Endodermal cell (in vitro differentiated cells): ENCODE data around the gene ARL15. TPM values are rescaled to one million over a fixed set of nuclear protein-coding genes. Genes with fewer than 3 reads are reported as not detected.

ENCODE experiments used
- DNase-seq: peaks from one replicate; pipeline ENCODE4 v3.0.0-alpha.2; 2017
- H3K27ac ChIP-seq: 2 replicates; pipeline ENCODE4 v1.5.1; 2013; ENCODE audit warnings: mild to moderate bottlenecking, low read depth, low read length, moderate library complexity
- H3K27me3 ChIP-seq: 2 replicates; pipeline ENCODE4 v1.6.1; 2013; ENCODE audit warnings: mild to moderate bottlenecking, low read length, moderate library complexity; ENCODE audit not compliant: insufficient read depth, control insufficient read depth, poor library complexity, severe bottlenecking
- H3K36me3 ChIP-seq: 2 replicates; pipeline ENCODE4 v1.7.0; 2013; ENCODE audit warnings: mild to moderate bottlenecking, low read length, moderate library complexity; ENCODE audit not compliant: control insufficient read depth, insufficient read depth
- H3K4me1 ChIP-seq: one replicate; pipeline ENCODE4 v1.7.0; 2013; ENCODE audit warnings: low read length; ENCODE audit not compliant: control insufficient read depth, insufficient read depth
- H3K4me3 ChIP-seq: 2 replicates; pipeline ENCODE4 v1.5.1; 2013; ENCODE audit warnings: mild to moderate bottlenecking, low read length, moderate library complexity
- H3K9ac ChIP-seq: 2 replicates; pipeline ENCODE4 v1.6.1; 2013; ENCODE audit warnings: mild to moderate bottlenecking, low read length, moderate library complexity; ENCODE audit not compliant: poor library complexity, severe bottlenecking; ENCODE audit errors: extremely low read depth
- H3K9me3 ChIP-seq: 2 replicates; pipeline ENCODE4 v1.6.1; 2013; ENCODE audit warnings: mild to moderate bottlenecking, low read length, moderate library complexity; ENCODE audit not compliant: control insufficient read depth
- H3K27ac Mint-ChIP-seq: 2 replicates; pipeline ENCODE4 v1.8.0; 2020; ENCODE audit warnings: mixed read lengths
- H3K27me3 Mint-ChIP-seq: 2 replicates; pipeline ENCODE4 v1.8.0; 2021; ENCODE audit warnings: mild to moderate bottlenecking, mixed read lengths; ENCODE audit not compliant: insufficient read depth
- H3K36me3 Mint-ChIP-seq: 2 replicates; pipeline ENCODE4 v1.8.0; 2020; ENCODE audit warnings: low read depth, mixed read lengths
- H3K4me1 Mint-ChIP-seq: 2 replicates; pipeline ENCODE4 v1.8.0; 2020; ENCODE audit warnings: mixed read lengths
- H3K4me3 Mint-ChIP-seq: 2 replicates; pipeline ENCODE4 v1.8.0; 2020; ENCODE audit warnings: mild to moderate bottlenecking, moderate library complexity, mixed read lengths
- H3K9me3 Mint-ChIP-seq: 2 replicates; pipeline ENCODE4 v1.8.0; 2020; ENCODE audit warnings: mild to moderate bottlenecking, mixed read lengths
- WGBS, 2 experiments: methylation state at CpG; one replicate each; pipeline versions ENCODE4 v1.1.5 to v1.1.7; 2013; ENCODE audit warnings: missing lambda C conversion rate in 2 of 2, mixed read lengths in 1 of 2; ENCODE audit not compliant: insufficient coverage in 1 of 2, insufficient read length in 1 of 2; 5-methylcytosine and 5-hydroxymethylcytosine counted together
- total RNA-seq, 2 donors: library from RNA; stranded (reverse); fragmentation: NEBNext Ultra II Directional in 1 of 2; extraction: Animal tissue kit (Norgen Biotek cat#: 25700) in 1 of 2; gene quantifications; 2 replicates in 1 of 2; 3 replicates in 1 of 2; pipeline ENCODE4 v1.2.1, GENCODE V29; 2021
- TF ChIP-seq, protein P1 (sequence below): fragments of 200-600 bp; sonication (generic); conservative IDR thresholded peaks from 2 replicates; pipeline ENCODE4 v1.5.0; 2021; ENCODE audit warnings: antibody characterized with exemption, mild to moderate bottlenecking

ARL15 gene
- total RNA-seq, 2 donors from 2014 or later, result 23.3 to 24.0 TPM

DNA sequence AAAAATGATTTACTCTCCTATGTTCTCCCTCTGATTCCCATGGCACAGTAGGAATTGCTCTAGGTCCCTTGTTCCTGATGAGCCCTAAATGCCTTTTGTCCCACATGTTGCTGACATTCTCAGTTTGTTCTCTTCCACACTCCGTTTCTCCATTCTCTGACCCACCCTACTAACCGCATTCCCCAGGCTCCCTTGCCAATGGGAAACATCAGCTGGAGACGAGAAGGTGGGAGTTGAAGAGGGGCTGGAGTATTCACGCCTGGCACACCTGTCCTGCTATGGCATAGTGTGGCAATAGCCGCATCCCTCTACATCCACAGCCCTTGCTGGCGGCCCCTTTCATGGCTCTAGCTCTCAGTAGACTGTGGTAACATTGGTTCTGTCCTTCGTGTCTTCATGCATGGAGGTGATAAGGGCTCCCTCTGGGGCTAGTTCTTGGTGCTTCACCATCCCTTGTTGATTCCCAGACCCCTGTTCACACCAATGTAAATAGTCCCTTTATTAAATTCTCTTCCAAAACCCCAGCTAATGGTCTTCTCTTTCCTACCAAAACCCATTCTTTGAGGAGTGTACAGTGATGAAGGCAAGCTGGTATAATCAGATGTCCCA, 16.4 kb upstream of the ARL15 start:
- 96 to 100% methylated on average over 2 to 7 of the region's 7 CpGs for WGBS, 2 experiments

DNA sequence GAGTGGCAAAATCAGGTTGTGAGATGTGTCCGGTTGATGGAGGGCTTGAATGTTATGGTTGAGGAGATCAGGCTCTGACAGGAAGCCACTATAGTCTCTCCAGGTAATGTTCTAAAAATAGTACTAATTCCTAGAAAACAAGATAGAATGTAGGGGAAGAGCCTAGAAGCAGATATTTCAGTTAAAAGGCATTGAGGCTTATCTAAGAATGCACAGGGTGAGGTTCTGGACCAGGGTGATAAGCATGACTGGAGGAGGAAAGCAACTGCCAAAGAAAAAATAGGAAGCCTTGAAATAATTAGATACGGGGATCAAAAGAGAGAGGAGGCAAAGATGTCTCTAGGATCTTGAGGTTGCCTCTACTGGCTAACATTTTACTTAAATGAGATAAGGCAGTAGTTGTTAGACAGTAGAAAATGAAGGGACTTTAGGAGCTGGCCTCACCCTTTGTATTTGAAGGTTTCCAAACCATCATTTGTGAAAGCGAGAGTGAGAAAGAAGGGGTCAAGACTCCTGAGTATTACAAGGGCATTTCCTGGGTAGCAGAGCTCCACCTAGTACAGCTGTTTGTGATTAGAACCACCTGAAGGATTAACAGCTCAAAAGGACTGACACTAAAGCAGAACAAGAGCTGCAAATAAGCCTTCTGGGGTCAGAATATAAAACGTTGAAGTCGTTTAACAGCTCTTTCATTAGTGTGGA, 15.4 kb upstream of the ARL15 start:
- Mint-ChIP-seq H3K9me3 (no peaks in the 10 kb centered on the region), H3K4me1 (peaks cover 16% of the 10 kb centered on the region), H3K27ac (no peak overlapping the region), H3K4me3 (no peak overlapping the region), H3K27me3 (peaks cover 3% of the 10 kb centered on the region), H3K36me3 (no peaks in the 10 kb centered on the region)
- 75 to 89% methylated on average over 4 to 5 of the region's 5 CpGs for WGBS, 2 experiments
- TF ChIP-seq, protein P1, sequence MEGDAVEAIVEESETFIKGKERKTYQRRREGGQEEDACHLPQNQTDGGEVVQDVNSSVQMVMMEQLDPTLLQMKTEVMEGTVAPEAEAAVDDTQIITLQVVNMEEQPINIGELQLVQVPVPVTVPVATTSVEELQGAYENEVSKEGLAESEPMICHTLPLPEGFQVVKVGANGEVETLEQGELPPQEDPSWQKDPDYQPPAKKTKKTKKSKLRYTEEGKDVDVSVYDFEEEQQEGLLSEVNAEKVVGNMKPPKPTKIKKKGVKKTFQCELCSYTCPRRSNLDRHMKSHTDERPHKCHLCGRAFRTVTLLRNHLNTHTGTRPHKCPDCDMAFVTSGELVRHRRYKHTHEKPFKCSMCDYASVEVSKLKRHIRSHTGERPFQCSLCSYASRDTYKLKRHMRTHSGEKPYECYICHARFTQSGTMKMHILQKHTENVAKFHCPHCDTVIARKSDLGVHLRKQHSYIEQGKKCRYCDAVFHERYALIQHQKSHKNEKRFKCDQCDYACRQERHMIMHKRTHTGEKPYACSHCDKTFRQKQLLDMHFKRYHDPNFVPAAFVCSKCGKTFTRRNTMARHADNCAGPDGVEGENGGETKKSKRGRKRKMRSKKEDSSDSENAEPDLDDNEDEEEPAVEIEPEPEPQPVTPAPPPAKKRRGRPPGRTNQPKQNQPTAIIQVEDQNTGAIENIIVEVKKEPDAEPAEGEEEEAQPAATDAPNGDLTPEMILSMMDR, result no peak
- H3K36me3 ChIP-seq, result no peaks in the 10 kb centered on the region
- H3K27me3 ChIP-seq, result no peaks in the 10 kb centered on the region
- H3K4me1 ChIP-seq, result no peaks in the 10 kb centered on the region
- no peaks in the 10 kb centered on the region for H3K9me3 ChIP-seq
- no peak for DNase-seq
- H3K27ac ChIP-seq, result no peak overlapping the region
- H3K4me3 ChIP-seq, result no peak overlapping the region
- no peak overlapping the region for H3K9ac ChIP-seq

More for the DNA sequence above, 16.4 kb upstream of the ARL15 start:
- DNase-seq, result no peak
- Histone ChIP-seq H3K9ac (no peak overlapping the region), H3K27ac (no peak overlapping the region), H3K4me3 (no peak overlapping the region), H3K36me3 (no peaks in the 10 kb centered on the region), H3K4me1 (no peaks in the 10 kb centered on the region), H3K27me3 (no peaks in the 10 kb centered on the region), H3K9me3 (no peaks in the 10 kb centered on the region)
- Mint-ChIP-seq H3K36me3 (no peaks in the 10 kb centered on the region), H3K4me3 (no peak overlapping the region), H3K27ac (no peak overlapping the region), H3K4me1 (peaks cover 16% of the 10 kb centered on the region), H3K9me3 (no peaks in the 10 kb centered on the region), H3K27me3 (peaks cover 3% of the 10 kb centered on the region)
- TF ChIP-seq, protein P1, result no peak

DNA sequence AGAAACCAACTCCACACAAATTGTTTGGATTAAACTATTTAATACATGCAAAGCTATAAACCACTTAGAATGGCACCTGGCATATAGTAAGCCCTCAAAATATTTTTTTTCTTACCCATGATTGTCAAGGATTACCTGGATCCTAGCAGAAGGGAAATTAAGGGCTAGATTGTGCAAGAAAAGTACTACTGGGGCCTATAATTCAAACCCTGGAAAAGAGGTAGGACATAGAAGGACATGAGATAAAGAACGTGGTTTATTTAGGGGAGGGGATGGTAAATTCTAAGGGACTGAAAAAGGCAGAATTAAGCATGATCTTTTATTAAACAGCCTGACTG, 14.9 kb upstream of the ARL15 start:
- Mint-ChIP-seq H3K27ac (no peak overlapping the region), H3K9me3 (no peaks in the 10 kb centered on the region)

More for the DNA sequence above, 14.9 kb upstream of the ARL15 start:
- no peak overlapping the region for H3K9ac ChIP-seq
- H3K27ac ChIP-seq, result no peak overlapping the region
- DNase-seq, result no peak
- no peaks in the 10 kb centered on the region for H3K36me3 ChIP-seq
- peaks cover 16% of the 10 kb centered on the region for H3K4me1 Mint-ChIP-seq
- H3K36me3 Mint-ChIP-seq, result no peaks in the 10 kb centered on the region
- no peaks in the 10 kb centered on the region for H3K4me1 ChIP-seq
- peaks cover 3% of the 10 kb centered on the region for H3K27me3 Mint-ChIP-seq
- no peaks in the 10 kb centered on the region for H3K9me3 ChIP-seq
- H3K4me3 ChIP-seq, result no peak overlapping the region
- no peak overlapping the region for H3K4me3 Mint-ChIP-seq
- WGBS, 2 experiments, result 84 to 100% methylated on average over 1 of the region's 1 CpG
- TF ChIP-seq, protein P1, result no peak
- H3K27me3 ChIP-seq, result no peaks in the 10 kb centered on the region
